HUES64 (cell line): Measurements from ENCODE around the gene SLC2A4.
"Not testable (repeated sequence)": the region's sequence is repeated elsewhere in the genome, so short reads cannot be mapped to it uniquely, and the experiment has no call there.

ENCODE experiments used
- H3K27ac ChIP-seq: 2 replicates; pipeline ENCODE4 v1.7.0; 2013; ENCODE audit warnings: low read depth, low read length, inconsistent platforms
- H3K27me3 ChIP-seq: 2 replicates; pipeline ENCODE4 v1.6.1; 2013; ENCODE audit warnings: mild to moderate bottlenecking, low read length; ENCODE audit not compliant: insufficient read depth
- H3K36me3 ChIP-seq: 2 replicates; pipeline ENCODE4 v1.6.1; 2013; ENCODE audit warnings: mild to moderate bottlenecking, low read length; ENCODE audit not compliant: insufficient read depth
- H3K4me1 ChIP-seq: 2 replicates; pipeline ENCODE4 v1.6.1; 2013; ENCODE audit warnings: mild to moderate bottlenecking, low read length, moderate library complexity; ENCODE audit not compliant: insufficient read depth
- H3K4me3 ChIP-seq: 2 replicates; pipeline ENCODE4 v1.5.1; 2013; ENCODE audit warnings: mild to moderate bottlenecking, low read length, moderate library complexity
- H3K9ac ChIP-seq: 2 replicates; pipeline ENCODE4 v1.6.1; 2013; ENCODE audit warnings: mild to moderate bottlenecking, low read depth, low read length
- H3K9me3 ChIP-seq: 2 replicates; pipeline ENCODE4 v1.6.1; 2013; ENCODE audit warnings: low read depth, low read length; ENCODE audit not compliant: insufficient read depth
- WGBS: fragments of 150-250, 120-280 bp; methylation state at CpG from one replicate; pipeline ENCODE4 v1.1.7; 2013; ENCODE audit warnings: missing lambda C conversion rate; 5-methylcytosine and 5-hydroxymethylcytosine counted together

SLC2A4 gene

DNA sequence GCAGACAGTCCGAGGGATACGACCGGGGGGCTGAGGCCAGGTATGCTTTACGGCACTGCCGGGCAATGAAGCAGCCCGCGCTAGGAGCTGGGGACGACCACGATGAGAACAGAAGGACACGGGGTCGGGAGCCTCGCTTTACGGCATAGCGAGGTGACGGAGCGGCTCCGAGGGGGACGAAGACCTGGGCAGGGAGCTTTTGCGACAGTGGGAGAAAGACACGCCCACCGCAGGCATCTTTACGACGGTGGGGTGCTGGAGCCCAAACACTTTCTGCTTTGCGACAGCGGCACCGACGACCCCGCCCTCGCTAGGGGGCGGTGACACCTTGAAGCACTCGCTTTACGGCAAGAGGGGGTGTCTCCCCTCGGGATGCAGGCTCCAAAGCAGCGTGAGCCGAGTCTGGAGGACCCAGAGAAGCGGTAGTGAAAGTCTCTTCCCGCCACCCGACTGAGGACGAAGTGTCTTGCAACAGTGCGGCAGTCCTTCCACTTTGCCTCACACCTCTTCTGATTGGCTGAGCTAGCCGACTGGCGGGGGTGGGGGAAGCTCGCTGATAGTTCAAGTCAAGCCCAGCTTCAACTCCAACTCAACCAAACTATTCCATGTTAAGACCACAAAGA lies 48.0 kb downstream of the SLC2A4 start:
- Histone ChIP-seq H3K9me3 (no peaks in the 10 kb centered on the region), H3K27ac (peak overlapping the region; percentile 94), H3K4me3 (peak overlapping the region; percentile 85), H3K36me3 (peaks cover 24% of the 10 kb centered on the region), H3K4me1 (peaks cover 10% of the 10 kb centered on the region; the same call in 1 of the 2 replicates), H3K27me3 (no peaks in the 10 kb centered on the region), H3K9ac (peak overlapping the region; percentile 79)
- WGBS = under 1% methylated on average over 43 of the region's 43 CpGs

DNA sequence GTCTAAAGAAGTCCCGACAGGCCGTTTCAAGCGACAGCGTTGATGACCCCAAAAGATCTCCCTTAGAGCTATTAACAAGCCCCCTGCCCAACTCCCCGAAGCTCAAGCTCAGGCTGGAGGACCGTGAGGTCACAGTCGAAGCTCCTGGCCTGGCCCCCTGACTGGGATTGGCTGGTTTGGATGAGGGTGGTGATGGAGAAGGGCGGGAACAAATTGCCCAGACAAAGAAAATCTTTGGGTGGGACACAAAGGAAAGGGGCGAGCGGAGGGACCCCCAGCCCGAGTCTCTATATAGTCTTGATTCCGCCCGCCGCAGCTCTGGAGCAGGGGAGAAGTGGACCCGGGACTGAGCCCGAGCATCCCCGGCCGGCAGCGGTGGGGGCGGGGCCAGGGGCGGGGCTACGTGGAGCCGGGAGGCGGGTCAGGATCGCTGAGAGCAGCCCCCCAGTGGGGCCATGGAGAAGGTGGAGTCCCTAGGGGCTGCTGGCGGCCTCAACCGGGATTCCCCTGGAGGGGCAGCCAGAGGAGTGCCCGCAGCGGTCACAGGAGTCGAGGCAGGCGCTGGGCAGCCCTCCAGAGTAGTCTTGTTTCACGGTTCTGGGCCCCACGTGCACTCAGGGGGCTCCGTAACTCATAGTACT lies 48.6 kb downstream of the SLC2A4 start:
- WGBS = 3% methylated on average over 34 of the region's 34 CpGs
- Histone ChIP-seq H3K36me3 (peaks cover 19% of the 10 kb centered on the region), H3K4me1 (peaks cover 10% of the 10 kb centered on the region; the same call in 1 of the 2 replicates)

DNA sequence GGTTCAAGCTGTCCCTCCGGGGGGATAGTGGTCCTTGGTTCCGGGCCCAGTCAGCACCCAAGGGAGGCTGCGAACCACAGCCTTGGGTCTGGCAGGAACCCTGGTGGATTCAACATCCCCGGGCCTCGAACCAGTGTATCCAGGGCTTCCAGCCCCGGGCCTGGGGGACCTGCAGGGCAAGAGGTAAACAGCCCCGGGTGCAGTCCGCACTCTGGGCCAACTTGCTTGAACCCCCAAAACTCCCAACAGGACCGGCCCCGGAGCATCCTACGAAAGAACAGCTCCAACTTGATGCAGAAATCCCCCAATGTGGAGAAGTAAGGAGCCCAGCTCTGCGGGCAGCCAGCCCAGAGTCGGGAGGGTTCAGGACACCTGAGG lies 49.1 kb downstream of the SLC2A4 start:
- Histone ChIP-seq H3K9ac (peak overlapping the region; percentile 70), H3K27me3 (no peaks in the 10 kb centered on the region), H3K4me1 (peaks cover 10% of the 10 kb centered on the region; the same call in 1 of the 2 replicates), H3K36me3 (peaks cover 14% of the 10 kb centered on the region), H3K27ac (peak overlapping the region; percentile 94), H3K9me3 (no peaks in the 10 kb centered on the region), H3K4me3 (peak overlapping the region; percentile 85)
- 79% methylated on average over 13 of the region's 13 CpGs for WGBS

More for the DNA sequence above, 48.6 kb downstream of the SLC2A4 start:
- Histone ChIP-seq H3K9ac (peak overlapping the region; percentile 79), H3K27me3 (no peaks in the 10 kb centered on the region), H3K4me3 (peak overlapping the region; percentile 85), H3K9me3 (no peaks in the 10 kb centered on the region), H3K27ac (peak overlapping the region; percentile 94)

DNA sequence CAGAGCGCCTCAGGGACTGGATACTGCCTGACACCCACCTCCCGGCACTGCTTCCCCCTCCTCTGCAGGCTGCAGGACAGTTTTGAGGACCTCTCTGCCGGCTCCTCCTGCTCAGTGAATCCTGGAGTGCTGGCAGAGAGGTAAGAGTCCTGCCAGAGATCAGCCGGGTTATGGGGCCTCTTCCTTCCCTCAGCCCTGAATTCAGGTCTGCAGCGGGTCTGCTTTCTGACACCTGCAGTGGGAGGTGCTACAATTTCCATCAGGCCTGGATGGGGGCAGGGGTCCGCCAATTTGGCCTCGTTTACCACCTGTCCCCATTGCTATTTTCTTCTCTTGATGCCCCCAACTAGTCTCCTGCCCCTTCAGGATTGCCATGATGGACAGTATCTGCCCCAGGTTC lies 50.6 kb downstream of the SLC2A4 start:
- Histone ChIP-seq H3K4me3 (no peak overlapping the region), H3K27me3 (no peaks in the 10 kb centered on the region), H3K36me3 (no peaks in the 10 kb centered on the region), H3K27ac (no peak overlapping the region), H3K9me3 (no peaks in the 10 kb centered on the region), H3K4me1 (peaks cover 20% of the 10 kb centered on the region), H3K9ac (no peak overlapping the region)
- WGBS = 73% methylated on average over 7 of the region's 7 CpGs

DNA sequence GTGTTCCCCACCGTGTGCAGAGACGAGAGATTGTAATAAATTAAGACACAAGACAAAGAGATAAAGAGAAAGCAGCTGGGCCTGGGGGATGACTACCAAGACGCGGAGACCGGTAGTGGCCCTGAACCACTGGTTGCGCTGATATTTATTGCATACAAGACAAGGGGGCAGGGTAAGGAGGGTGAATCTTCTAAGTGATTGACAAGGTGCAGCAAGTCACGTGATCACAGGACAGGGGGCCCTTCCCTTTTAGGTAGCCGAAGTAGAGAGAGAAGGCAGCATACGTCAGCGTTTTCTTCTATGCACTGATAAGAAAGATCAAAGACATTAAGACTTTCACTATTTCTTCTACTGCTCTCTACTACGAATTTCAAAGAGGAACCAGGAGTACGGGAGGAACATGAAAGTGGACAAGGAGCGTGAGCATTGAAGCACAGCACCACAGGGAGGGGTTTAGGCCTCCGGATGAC lies 51.1 kb downstream of the SLC2A4 start:
- not testable (repeated sequence) for H3K36me3 ChIP-seq, H3K9me3 ChIP-seq, H3K27me3 ChIP-seq, H3K27ac ChIP-seq, H3K9ac ChIP-seq, H3K4me3 ChIP-seq
- 79% methylated on average over 13 of the region's 14 CpGs for WGBS
- peaks cover 23% of the 10 kb centered on the region for H3K4me1 ChIP-seq

DNA sequence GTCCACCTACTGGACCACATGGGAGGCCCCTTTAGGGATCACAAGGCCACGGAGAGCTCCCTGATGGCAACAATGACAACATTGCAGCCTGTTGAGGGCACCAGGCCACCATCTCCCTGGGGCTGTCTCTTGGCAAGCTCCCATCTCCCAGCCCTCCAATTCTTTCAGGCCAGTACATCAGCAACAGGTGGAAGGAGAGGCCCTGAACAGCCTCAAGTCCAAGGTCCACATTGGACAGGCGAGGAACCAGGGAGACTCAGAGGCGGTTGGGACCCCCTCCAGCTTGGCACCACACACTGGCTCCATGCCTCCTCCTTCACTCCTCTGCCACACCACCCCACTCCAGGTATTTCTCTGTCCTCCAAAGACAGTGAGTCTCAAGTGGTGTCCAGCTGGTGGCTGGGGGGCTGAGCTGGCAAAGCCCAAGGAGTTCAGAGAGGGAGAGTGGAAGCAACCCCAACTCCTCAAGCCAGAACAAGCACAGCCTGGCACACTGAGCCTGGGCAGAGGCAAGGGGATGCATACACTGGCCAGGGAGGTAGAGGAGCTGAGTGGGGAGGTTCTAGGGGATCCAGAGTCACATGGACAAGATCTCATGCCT lies 53.5 kb downstream of the SLC2A4 start:
- Histone ChIP-seq H3K4me3 (no peak overlapping the region), H3K27ac (no peak overlapping the region), H3K36me3 (no peaks in the 10 kb centered on the region), H3K9me3 (no peaks in the 10 kb centered on the region), H3K4me1 (peaks cover 23% of the 10 kb centered on the region), H3K27me3 (no peaks in the 10 kb centered on the region), H3K9ac (no peak overlapping the region)
- WGBS = 90% methylated on average over 3 of the region's 3 CpGs

DNA sequence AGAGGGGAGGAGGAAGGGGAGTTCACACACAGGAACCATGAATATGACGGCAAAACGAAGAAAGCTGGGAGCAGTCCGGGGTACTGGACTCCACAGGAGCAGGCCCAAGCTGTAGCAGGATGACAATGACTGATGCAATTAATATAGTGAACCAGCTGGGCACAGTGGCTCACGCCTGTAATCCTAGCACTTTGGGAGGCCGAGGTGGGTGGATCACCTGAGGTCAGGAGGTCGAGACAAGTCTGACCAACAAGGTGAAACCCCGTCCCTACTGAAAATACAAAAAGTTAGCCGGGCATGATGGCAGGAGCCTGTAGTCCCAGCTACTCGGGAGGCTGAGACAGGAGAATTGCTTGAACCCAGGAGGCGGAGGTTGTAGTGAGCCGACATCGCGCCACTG lies 54.2 kb downstream of the SLC2A4 start:
- H3K4me3 ChIP-seq, H3K36me3 ChIP-seq, H3K9ac ChIP-seq, H3K27me3 ChIP-seq, H3K27ac ChIP-seq, H3K9me3 ChIP-seq: not testable (repeated sequence)
- H3K4me1 ChIP-seq = peaks cover 18% of the 10 kb centered on the region
- 92% methylated on average over 13 of the region's 13 CpGs for WGBS

DNA sequence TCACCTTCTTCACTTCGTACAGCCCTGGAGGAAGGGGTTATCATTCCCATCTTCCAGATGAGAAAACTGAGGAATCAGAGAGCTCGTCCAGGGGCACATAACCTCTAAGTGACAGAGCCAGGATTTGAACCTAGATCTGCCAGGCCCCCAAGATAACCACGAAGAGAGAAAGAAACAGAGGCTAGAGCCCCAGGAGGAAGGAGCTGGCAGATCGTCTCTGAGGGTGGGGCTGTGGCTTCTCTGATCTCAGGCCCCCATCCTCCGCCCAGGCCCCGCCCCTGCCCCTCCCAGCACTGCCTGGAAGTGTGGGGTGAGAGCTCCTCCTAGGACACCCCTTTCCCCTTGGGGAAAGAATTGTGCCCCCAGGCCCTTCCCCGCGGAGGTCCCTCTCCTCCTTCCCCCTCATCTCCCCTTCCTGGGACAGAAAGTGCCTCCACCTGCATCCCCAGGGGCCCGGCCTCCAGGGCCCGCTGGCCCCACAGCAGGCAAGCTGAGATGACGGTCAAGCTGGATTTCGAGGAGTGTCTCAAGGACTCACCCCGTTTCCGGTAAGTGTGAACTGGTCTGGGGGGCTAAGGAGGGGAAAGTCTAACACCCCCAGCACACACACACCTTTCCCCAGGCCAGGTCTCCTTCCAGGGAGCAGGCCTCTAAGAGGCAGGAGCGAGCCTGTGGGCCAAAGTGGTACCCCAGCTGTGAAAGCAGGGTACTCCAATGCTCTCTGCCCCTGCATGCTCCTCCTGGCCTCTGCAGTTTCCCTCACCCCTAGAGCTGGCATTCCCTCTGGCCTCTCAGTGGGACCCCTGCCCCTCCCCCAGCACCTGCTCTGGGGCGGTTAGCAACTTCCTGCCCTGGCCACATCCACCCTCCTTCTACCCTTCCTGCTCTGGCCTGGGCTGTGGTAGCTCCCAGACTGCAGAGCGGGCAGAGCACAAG lies 55.0 kb downstream of the SLC2A4 start, which contains the start of gene ACAP1:
ACAP1 (plus strand) TSS at position 290 of the 936 bp plus-strand sequence; CDS start at position 496, 206 bp downstream.
- H3K36me3 ChIP-seq = no peaks in the 10 kb centered on the region
- H3K9ac ChIP-seq = peak within 1 kb of the TSS; percentile 28
- 56% methylated on average over 16 of the region's 17 CpGs for WGBS
- peaks cover 16% of the 10 kb centered on the region for H3K4me1 ChIP-seq
- H3K4me3 ChIP-seq = peak within 1 kb of the TSS; percentile 25
- no peaks in the 10 kb centered on the region for H3K27me3 ChIP-seq
- H3K9me3 ChIP-seq = no peaks in the 10 kb centered on the region
- H3K27ac ChIP-seq = peak within 1 kb of the TSS; percentile 71

DNA sequence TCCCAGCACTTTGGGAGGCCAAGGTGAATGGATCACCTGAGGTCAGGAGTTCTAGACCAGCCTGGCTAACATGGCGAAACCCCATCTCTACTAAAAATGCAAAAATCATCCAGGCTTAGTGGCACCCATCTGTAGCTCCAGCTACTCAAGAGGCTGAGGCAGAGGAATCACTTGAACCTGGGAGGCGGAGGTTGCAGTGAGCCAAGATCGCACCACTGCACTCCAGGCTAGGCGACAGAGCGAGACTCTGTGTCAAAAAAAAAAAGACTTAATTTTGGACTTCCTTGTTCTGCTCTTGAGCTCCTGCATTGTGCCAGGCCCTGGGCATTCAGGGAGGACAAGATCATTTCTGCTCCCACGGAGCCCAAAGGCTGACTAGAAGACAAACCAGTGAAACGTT lies 56.1 kb downstream of the SLC2A4 start:
- H3K27me3 ChIP-seq, H3K36me3 ChIP-seq, H3K9me3 ChIP-seq, H3K9ac ChIP-seq, H3K27ac ChIP-seq, H3K4me3 ChIP-seq: not testable (repeated sequence)
- peaks cover 13% of the 10 kb centered on the region for H3K4me1 ChIP-seq
- WGBS = 89% methylated on average over 7 of the region's 7 CpGs
